ENCODE results near the gene SCFD2.
"Not testable (repeated sequence)": the region's sequence is repeated elsewhere in the genome, so short reads cannot be mapped to it uniquely, and the experiment has no call there.

SCFD2 gene

DNA sequence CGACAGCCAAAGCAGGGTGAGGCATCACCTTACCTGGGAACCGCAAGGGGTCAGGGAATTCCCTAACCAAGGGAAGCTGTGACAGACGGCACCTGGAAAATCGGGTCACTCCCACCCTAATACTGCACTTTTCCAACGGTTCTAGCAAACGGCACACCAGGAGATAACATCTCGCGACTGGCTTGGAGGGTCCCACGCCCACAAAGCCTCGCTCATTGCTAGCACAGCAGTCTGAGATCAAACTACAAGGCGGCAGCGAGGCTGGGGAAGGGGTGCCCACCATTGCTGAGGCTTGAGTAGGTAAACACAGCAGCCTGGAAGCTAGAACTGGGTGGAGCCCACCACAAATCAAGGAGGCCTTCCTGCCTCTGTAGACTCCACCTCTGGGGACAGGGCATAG, 25.7 kb downstream of the SCFD2 start:
- not testable (repeated sequence) for DNase-seq

- not testable (repeated sequence) for DNase-seq
These were observed 30.9 kb downstream of the SCFD2 start for GRCh38 chr4:53334916-53335315.

DNA sequence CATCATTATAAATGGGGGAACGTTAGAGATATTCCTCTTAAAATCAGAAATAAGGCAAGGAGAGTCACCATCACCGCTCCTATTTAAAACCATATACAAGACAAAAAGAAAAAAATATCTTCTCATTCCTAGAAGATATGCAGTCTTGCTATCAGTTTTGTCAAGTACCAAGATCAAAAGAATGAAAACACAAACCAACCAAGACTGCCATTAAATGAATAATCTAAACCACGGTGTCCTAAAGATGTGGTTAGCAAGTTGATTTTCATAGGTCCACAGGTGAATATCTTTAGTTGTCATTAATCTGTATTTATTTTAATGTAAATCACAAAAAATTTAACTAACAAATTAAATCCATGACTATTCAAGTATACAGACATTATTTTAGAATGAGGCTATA, 39.3 kb downstream of the SCFD2 start:
- DNase-seq, result no peak

GRCh38 chr4:53322696-53323095, 43.2 kb downstream of the SCFD2 start:
- DNase-seq, result peak; percentile 41

DNA sequence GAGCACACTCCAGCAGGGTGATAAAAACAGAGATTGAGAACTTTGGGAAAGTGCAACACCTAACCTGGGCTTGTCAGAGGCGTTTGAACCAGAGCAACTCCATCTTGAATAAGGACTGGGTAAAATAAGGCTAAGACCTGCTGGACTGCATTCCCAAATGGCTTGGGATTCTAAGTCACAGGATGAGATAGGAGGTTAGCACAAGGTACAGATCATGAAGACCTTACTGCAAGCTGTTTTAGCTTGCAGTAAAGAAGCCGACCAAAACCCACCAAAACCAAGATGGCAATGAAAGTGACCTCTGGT, 43.9 kb downstream of the SCFD2 start:
- DNase-seq, result no peak

- DNase-seq, result peak; percentile 98
These were observed 44.5 kb downstream of the SCFD2 start for GRCh38 chr4:53321151-53321983.

GRCh38 chr4:53315300-53315699, 50.6 kb downstream of the SCFD2 start:
- DNase-seq, result peak; percentile 39

- DNase-seq, result no peak
These were observed 51.6 kb downstream of the SCFD2 start for GRCh38 chr4:53314252-53314651.

- DNase-seq, result peak; percentile 62
These were observed 52.4 kb downstream of the SCFD2 start for GRCh38 chr4:53313510-53313909.

GRCh38 chr4:53309321-53310040, 56.4 kb downstream of the SCFD2 start:
- DNase-seq, result peak; percentile 64

- peak; percentile 23 for DNase-seq
These were observed 57.8 kb downstream of the SCFD2 start for GRCh38 chr4:53307819-53308780.

- DNase-seq, result peak; percentile 24
These were observed 58.7 kb downstream of the SCFD2 start for GRCh38 chr4:53307210-53307609.

DNA sequence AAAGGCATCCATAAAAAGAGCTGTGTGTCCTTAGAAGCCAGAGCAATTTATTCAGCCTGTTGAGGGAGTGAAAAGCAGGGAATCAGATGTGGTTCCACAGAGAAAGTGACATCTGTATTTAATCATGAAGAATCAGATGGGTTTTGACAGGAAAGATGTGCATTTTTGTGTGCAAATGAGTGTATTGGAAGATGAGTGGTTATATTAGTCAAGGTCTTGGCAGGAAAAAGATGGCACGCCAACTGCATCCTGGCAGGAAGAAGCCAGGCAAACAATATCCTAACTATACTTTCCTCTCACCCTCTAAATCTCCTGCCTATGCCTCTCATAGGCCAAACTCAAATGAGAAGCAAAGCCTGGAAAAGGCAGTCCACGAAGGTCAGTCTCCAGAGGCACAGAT, 59.1 kb downstream of the SCFD2 start:
- DNase-seq, result peak; percentile 92

GRCh38 chr4:53292209-53292608, 73.7 kb downstream of the SCFD2 start:
- DNase-seq, result not testable (repeated sequence)

DNA sequence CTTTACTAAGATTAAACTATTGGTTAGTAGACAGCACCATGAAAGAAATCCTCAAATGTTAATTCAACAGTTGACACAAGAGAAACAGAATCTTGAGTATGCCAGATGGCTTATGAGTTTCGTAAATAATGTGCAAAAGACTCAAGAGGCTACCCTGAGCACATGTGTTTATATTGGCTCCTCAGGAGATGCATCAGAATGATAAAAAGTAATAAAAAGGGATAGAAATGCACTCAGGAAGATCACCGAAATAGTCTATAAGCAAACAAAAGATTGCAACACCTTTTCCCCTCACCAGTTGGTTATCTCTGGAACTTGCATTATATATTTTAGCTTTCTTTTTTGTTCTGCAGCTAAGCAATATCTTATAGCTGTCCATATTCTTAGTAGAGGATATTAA, 84.4 kb downstream of the SCFD2 start:
- peak; percentile 4 for DNase-seq

DNA sequence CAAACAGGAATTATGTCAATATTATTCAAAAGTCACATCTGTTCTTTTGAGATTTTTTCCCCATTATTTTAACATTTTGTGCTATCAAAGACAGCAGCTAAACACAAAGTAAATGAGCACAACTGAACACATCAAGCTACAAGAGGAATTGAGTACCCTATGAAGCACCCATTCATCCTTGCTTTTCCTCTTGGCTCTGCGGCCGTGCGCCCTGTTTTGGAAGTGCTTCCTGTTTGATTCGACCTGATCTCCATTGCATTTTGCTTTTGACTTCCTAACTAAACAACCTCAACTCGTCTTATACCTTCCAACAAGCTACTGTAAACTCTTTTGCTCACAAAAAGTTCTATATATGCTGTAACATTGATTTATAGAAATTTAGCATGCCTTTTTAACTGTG, 85.0 kb downstream of the SCFD2 start:
- DNase-seq, result no peak

DNA sequence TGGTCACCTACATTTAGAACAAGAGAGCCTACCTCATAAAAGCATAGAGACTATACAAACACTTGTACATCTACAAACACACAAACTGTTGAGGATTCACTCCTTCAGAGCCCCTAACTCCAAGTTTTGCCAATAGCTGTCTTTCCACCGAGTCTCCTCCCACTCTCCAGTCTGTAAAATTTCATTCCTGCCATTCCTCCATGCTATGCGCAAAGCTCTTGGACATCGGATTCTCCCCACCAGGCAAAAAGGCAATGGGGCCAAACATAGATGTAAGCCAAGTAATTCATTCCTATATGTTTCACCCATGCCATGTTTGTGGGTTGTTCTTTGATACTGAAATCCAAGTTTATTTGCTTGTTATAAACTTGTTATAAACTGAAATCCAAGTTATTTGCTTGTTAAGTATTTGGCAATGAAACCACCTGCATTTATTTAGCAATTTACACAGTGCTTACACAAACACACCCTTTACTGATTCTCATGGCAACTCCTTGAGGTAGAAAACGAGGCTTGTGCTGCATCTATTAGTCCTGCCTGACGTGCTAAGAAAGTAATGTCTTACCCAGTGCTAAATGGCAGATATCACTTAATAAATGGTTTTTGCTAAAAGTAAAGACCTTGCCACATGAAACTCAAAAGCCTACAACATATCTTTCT, 91.1 kb downstream of the SCFD2 start:
- DNase-seq, result no peak

DNA sequence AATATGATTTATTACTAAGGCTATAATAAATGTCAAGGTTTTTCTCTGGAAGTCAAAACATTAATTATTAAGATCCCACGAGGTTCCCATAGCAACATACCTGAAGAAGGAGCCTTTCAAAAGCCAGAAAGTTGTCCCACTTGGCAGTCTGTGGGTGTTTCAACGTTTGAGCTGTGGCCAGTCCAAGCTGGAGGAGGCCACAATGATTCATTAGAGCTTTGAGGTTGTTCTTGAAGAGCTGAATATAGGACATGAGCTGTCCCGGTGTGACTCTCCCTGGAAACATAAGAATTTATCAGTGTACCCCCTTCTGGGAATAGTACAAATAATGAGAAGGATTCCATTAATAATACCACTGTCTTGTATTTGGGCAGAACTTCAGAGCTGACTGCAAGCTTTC, 92.1 kb downstream of the SCFD2 start:
- DNase-seq, result peak; percentile 32

GRCh38 chr4:53267026-53267425, 98.8 kb downstream of the SCFD2 start:
- DNase-seq, result no peak

DNA sequence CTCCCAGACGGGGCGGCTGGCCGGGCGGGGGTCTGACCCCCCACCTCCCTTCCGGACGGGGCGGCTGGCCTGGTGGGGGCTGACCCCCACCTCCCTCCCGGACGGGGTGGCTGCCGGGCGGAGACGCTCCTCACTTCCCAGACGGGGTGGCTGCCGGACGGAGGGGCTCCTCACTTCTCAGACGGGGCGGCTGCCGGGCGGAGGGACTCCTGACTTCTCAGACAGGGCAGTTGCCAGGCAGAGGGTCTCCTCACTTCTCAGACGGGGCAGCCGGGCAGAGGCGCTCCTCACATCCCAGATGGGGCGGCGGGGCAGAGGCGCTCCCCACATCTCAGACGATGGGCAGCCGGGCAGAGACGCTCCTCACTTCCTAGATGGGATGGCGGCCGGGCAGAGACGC, 109.9 kb downstream of the SCFD2 start:
- not testable (repeated sequence) for DNase-seq

GRCh38 chr4:53240573-53240972, 125.3 kb downstream of the SCFD2 start:
- no peak for DNase-seq

- DNase-seq, result not testable (repeated sequence)
These were observed 127.5 kb downstream of the SCFD2 start for GRCh38 chr4:53238352-53238751.

DNA sequence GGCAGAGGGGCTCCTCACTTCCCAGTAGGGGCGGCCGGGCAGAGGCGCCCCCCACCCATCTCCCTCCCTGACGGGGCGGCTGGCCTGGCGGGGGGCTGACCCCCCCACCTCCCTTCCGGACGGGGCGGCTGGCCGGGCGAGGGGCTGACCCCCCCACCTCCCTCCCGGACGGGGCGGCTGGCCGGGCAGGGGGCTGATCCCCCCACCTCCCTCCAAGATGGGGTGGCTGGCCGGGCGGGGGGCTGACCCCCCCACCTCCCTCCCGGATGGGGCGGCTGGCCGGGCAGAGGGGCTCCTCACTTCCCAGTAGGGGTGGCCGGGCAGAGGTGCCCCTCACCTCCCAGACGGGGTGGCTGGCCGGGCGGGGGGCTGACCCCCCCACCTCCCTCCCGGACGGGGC, 128.1 kb downstream of the SCFD2 start:
- not testable (repeated sequence) for DNase-seq

Measured in fibroblast of skin of right quadriceps (primary cell).